Activated CD4-positive, alpha-beta T cell treated with anti-CD3 and anti-CD28 coated beads, Interleukin-2, amount 50 U/mL, for 4 hours (primary cell): ENCODE data around the gene UBE4B.
A peak's percentile ranks its signal among the peaks of the same experiment; 100 is the strongest.
"Not testable (repeated sequence)": the region's sequence is repeated elsewhere in the genome, so short reads cannot be mapped to it uniquely, and the experiment has no call there.

Experiments used
- DNase-seq, 2 experiments: peaks; one replicate each; pipeline ENCODE4 v3.0.0-alpha.2; 2020

The UBE4B gene

GRCh38 chr1:10179406-10180091, 146.8 kb downstream of the UBE4B start:
- no peak for DNase-seq

GRCh38 chr1:10181154-10181553, 148.4 kb downstream of the UBE4B start:
- DNase-seq: no peak

GRCh38 chr1:10185759-10186158, 153.0 kb downstream of the UBE4B start:
- DNase-seq: no peak

GRCh38 chr1:10186331-10187025, 153.7 kb downstream of the UBE4B start:
- DNase-seq: no peak

- no peak for DNase-seq
Observed at GRCh38 chr1:10187026-10187334, 154.2 kb downstream of the UBE4B start.

GRCh38 chr1:10188133-10188650, 155.4 kb downstream of the UBE4B start:
- no peak for DNase-seq

GRCh38 chr1:10189659-10190058, 156.9 kb downstream of the UBE4B start:
- DNase-seq: no peak

- no peak for DNase-seq
Observed at GRCh38 chr1:10192263-10192662, 159.5 kb downstream of the UBE4B start.

GRCh38 chr1:10193288-10193687, 160.5 kb downstream of the UBE4B start:
- DNase-seq: no peak

- no peak for DNase-seq
Observed at GRCh38 chr1:10195570-10195969, 162.8 kb downstream of the UBE4B start.

GRCh38 chr1:10196976-10197375, 164.2 kb downstream of the UBE4B start:
- no peak for DNase-seq

- no peak for DNase-seq
Observed at GRCh38 chr1:10200620-10201019, 167.9 kb downstream of the UBE4B start.

- DNase-seq: no peak
Observed at GRCh38 chr1:10204003-10204642, 171.4 kb downstream of the UBE4B start.

GRCh38 chr1:10205206-10205605, 172.4 kb downstream of the UBE4B start:
- not testable (repeated sequence) for DNase-seq

GRCh38 chr1:10207810-10208209, 175.1 kb downstream of the UBE4B start:
- DNase-seq: no peak

- DNase-seq: no peak
Observed at GRCh38 chr1:10208537-10208936, 175.8 kb downstream of the UBE4B start.

- no peak for DNase-seq
Observed at GRCh38 chr1:10209590-10209904, 176.8 kb downstream of the UBE4B start.

- peak; percentile 93 to 94 for DNase-seq
Observed at GRCh38 chr1:10209905-10210810, 177.4 kb downstream of the UBE4B start, which contains the start of gene KIF1B. Gene KIF1B (plus strand): TSS chr1:10210570. CDS start chr1:10232329, 21,759 bp downstream.

GRCh38 chr1:10210841-10211804, 178.4 kb downstream of the UBE4B start:
- DNase-seq: peak; percentile 0 to 3

GRCh38 chr1:10211805-10212410, 179.2 kb downstream of the UBE4B start:
- DNase-seq: no peak

- no peak for DNase-seq
Observed at GRCh38 chr1:10212476-10212875, 179.7 kb downstream of the UBE4B start.
